GM21717 (cell line): ENCODE results near the gene PIP4K2A.

Source experiments
- ATAC-seq: cut with Tn5 transposase; IDR thresholded peaks from one replicate; pipeline ENCODE4 v1.9.1; 2021; ENCODE audit warnings: mild to moderate bottlenecking, moderate library complexity; ENCODE audit not compliant: unreplicated experiment

Gene PIP4K2A

DNA sequence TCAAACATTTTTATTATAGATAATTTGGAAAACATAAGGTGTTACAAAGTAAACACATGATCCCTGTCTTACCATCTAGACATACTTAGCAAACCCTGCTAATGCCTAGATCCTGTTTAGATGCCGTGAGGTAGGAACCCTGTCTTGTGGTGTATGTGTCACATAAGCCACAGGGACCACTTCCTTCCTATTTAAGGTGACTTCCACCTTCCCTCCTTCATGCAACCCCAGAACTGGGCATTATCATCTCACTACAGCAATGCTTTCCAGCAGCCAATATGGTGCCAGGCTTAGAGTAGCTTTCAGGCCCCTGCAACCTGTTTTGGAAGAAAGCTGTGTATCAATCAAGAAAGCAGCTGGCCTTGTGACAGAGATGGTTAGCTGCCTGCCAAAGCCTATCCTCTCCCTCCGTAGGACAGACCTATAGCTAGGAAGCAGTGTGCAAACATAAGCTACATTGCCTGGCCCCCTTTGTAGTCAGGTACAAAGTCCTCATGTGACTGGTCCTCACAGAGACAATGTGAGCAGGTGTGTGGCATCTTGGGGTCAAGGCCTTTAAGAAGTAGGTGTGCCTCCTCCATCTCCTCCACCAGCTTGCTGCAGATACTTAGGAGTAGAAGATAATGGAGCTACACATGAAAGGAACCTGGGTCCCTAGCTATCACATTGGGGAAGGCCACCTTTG is 222.3 kb downstream of the PIP4K2A start:
- ATAC-seq, result no peak

DNA sequence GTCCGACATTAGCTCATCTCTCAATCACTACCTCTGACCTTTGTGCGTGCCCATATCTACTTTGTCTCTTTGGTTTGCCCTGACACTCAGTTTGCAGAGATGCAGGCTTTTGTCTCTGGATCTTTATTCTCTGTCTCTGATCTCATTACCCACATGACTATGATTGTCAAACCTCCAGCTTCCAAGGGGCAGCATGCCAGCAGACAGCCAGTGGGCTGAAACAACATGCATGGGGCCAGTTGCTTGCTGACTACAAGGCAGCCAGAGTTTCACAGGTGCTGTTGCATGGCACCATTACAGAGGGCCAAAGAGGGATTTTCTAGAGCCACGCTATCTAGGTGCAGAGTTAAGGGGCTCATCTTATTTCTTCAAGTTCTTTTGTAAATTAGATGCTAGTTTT is 222.9 kb downstream of the PIP4K2A start:
- no peak for ATAC-seq

DNA sequence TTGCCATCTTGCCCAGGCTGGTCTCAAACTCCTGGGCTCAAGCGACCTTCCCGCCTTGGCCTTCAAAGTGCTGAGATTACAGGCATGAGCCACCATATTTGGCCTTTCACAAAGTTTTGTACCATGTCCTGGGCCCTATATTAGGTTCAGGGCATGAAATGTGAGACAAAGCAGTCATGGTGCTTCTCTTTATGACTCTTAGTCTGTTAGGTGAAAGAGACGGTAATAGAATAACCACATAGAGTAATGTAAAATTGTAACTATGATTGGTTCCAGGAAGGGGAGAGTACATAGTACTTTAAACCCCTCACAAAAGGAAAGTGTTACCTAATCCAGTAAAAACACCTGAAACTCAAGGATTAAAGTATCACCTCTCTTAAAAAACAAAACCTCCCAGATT is 224.4 kb downstream of the PIP4K2A start:
- ATAC-seq, result peak; percentile 46

DNA sequence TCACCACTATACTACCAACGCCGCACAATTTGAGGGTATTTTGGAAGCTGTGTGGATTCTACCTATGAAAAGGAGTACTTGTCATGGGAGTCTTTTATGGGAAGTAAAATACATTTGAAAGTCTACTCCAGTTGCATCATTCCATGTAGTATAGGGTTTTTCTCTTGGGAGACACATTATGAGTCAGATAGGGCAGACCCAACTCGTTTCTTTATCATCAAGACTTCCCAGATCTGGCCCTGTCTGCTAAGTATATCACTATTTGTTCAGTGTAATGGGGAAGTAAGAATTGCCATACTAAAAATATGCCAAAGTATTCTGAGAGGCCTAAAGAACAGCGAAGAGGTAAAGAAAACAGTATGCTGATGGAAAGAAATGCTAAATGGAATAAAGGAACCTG is 224.9 kb downstream of the PIP4K2A start:
- peak; percentile 55 for ATAC-seq

DNA sequence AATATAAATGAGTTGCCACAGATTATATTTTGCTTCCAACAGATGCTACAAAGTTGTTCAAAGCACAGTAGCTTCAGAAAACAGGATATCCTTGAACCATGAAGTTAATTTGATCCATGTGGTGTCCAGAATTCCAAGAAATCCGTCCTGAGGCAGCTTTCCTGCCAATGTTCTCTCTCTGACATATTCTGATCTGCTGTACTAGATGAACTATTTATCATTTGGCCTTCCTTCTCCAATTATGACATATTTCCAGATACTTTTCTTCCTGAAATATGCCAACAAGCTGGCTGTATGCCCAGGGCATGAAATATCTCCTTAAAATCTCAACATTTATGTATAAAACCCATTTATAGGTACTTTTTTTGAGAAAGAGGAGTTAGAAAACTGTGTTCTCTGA is 227.9 kb downstream of the PIP4K2A start:
- no peak for ATAC-seq
